HepG2 (cell line): ENCODE data around the gene NFATC1. TPM values are rescaled to one million over a fixed set of nuclear protein-coding genes. Genes with fewer than 3 reads are reported as not detected.

Experiments
- ATAC-seq: fragments of 200-7000 bp; cut with Tn5 transposase; 3 replicates; pipeline ENCODE4 v1.9.1; 2020; ENCODE audit warnings: mild to moderate bottlenecking, moderate library complexity
- BruUV-seq: library from RNA; stranded (reverse); fragments of 400-500 nt; replicated peaks from 2 replicates; lab custom pipeline; 2021; lab: Mats Ljungman, UMichigan
- CTCF ChIA-PET: fragments of 300-600 bp; formaldehyde crosslinking; extraction: SDS; loops from one replicate; lab custom pipeline; 2021; ENCODE audit warnings: low total read pairs, inconsistent platforms, low intra/inter-chr PET ratio; lab: Yijun Ruan, JAX
- POLR2A ChIA-PET: fragments of 350-600 bp; sonication (Branson Sonifier 250); formaldehyde crosslinking; loops from one replicate; lab custom pipeline; 2020; ENCODE audit warnings: antibody characterized with exemption, inconsistent platforms; lab: Yijun Ruan, JAX
- DNase-seq: peaks from one replicate; pipeline ENCODE4 v3.0.0-alpha.2; 2015; ENCODE audit warnings: low spot score
- FAIRE-seq: peaks from 3 replicates; lab custom pipeline; 2011; peaks lifted over from hg19 to GRCh38; lab: Jason Lieb, UNC
- H2AFZ ChIP-seq: one replicate; pipeline ENCODE4 v1.6.1; 2011; ENCODE audit warnings: low read length, inconsistent platforms
- H3K27ac ChIP-seq: fragments of 300-600 bp; 3 replicates; pipeline ENCODE4 v1.8.0; 2011; ENCODE audit warnings: mixed run types, mild to moderate bottlenecking, mixed read lengths, low read length, inconsistent platforms; ENCODE audit not compliant: insufficient read depth; ENCODE audit errors: extremely low read length
- H3K27me3 ChIP-seq, 2 experiments: fragments of 200-600 bp in 1 of 2; 2 replicates in 1 of 2; 3 replicates in 1 of 2; pipeline versions ENCODE4 v1.6.0 to v1.8.0; 2011; ENCODE audit warnings: low read length in 2 of 2, mild to moderate bottlenecking in 2 of 2, moderate library complexity in 2 of 2, inconsistent platforms in 1 of 2; ENCODE audit not compliant: insufficient read depth in 2 of 2, control insufficient read depth in 1 of 2
- H3K36me3 ChIP-seq, 2 experiments: fragments of 200-600 bp in 1 of 2; replicated peaks in 1 of 2; 2 replicates in 1 of 2; 3 replicates in 1 of 2; pipeline versions ENCODE4 v1.5.1 to v1.8.0; 2011; ENCODE audit warnings: low read length in 2 of 2, inconsistent platforms in 1 of 2; ENCODE audit not compliant: insufficient read depth in 2 of 2, control insufficient read depth in 1 of 2
- H3K4me1 ChIP-seq: 2 replicates; pipeline ENCODE4 v1.5.1; 2012; ENCODE audit warnings: low read length, inconsistent platforms; ENCODE audit not compliant: insufficient read depth
- H3K4me2 ChIP-seq: 2 replicates; pipeline ENCODE4 v1.6.0; 2011; ENCODE audit warnings: low read depth, low read length, inconsistent platforms
- H3K4me3 ChIP-seq, 3 experiments: fragments of 200-600 bp in 1 of 3; sonication (generic), shearing (Covaris generic) in 1 of 3; replicated peaks in 1 of 3; 2 replicates each; pipeline ENCODE4 v1.5.1; 2011 to 2016; ENCODE audit warnings: low read length in 3 of 3, inconsistent platforms in 2 of 3, low read depth in 2 of 3, mild to moderate bottlenecking in 2 of 3, control low read depth in 1 of 3, mixed read lengths in 1 of 3; ENCODE audit not compliant: insufficient read depth in 1 of 3
- H3K79me2 ChIP-seq: one replicate; pipeline ENCODE4 v1.6.1; 2011; ENCODE audit warnings: low read length, inconsistent platforms; ENCODE audit not compliant: insufficient read depth
- H3K9ac ChIP-seq: 2 replicates; pipeline ENCODE4 v1.6.0; 2011; ENCODE audit warnings: mild to moderate bottlenecking, low read depth, low read length, inconsistent platforms; ENCODE audit not compliant: insufficient read depth
- H3K9me3 ChIP-seq: 2 replicates; pipeline ENCODE4 v1.5.1; 2012; ENCODE audit warnings: mild to moderate bottlenecking, low read length
- H4K20me1 ChIP-seq: 2 replicates; pipeline ENCODE4 v1.6.0; 2011; ENCODE audit warnings: inconsistent platforms, mild to moderate bottlenecking, low read length, moderate library complexity; ENCODE audit not compliant: insufficient read depth
- HHEX ChIP-seq: IDR thresholded peaks from 2 replicates; pipeline ENCODE4 v1.6.1; 2016; ENCODE audit warnings: control low read depth
- HIVEP1 ChIP-seq: sonication (generic); formaldehyde crosslinking; IDR thresholded peaks from 2 replicates; pipeline ENCODE4 v1.4.0; 2020; ENCODE audit warnings: mild to moderate bottlenecking, missing genetic modification reagents
- ZNF607 ChIP-seq: sonication (generic); formaldehyde crosslinking; IDR thresholded peaks from 2 replicates; pipeline ENCODE4 v1.5.1; 2020; ENCODE audit warnings: missing genetic modification reagents, mild to moderate bottlenecking, borderline replicate concordance
- whole genome bisulfite sequencing: methylation state at CpG from one replicate; pipeline ENCODE4 v1.1.6; 2017; ENCODE audit warnings: low lambda C conversion rate; 5-methylcytosine and 5-hydroxymethylcytosine counted together
- in situ Hi-C: cut with HindIII; loops from 2 replicates; pipeline ENCODE4 v1.10.0; 2017; ENCODE audit warnings: low pct_unique_long_range_greater_than_20kb; ENCODE audit not compliant: extremely low pct_ligation_motif_present
- intact Hi-C: fragments of 100-400 bp; cut with micrococcal nuclease; formaldehyde crosslinking; loops from one replicate; pipeline ENCODE4 v1.10.0; 2022; ENCODE audit not compliant: unreplicated experiment
- polyA plus RNA-seq, 8 experiments: library from polyadenylated mRNA; depleted of rRNA in 3 of 8; stranded (reverse) in 7 of 8; unstranded in 1 of 8; fragments of >200 nt; fragmentation: Illumina TruSeq in 4 of 8; extraction: Trizol in 4 of 8; gene quantifications; 2 replicates each; pipeline versions ENCODE4 v1.2.1 to v1.2.3, GENCODE V29; 2011 to 2016; ENCODE audit warnings: low read depth in 4 of 8, missing spikeins in 1 of 8, mixed read lengths in 1 of 8; ENCODE audit not compliant: insufficient read depth in 1 of 8
- total RNA-seq, 5 experiments: library from RNA; depleted of rRNA; stranded (reverse); fragments of >200 nt; fragmentation: Illumina TruSeq; extraction: Trizol; gene quantifications; 2 replicates each; pipeline ENCODE4 v1.2.3, GENCODE V29; 2016; ENCODE audit warnings: low read depth in 1 of 5
- TF ChIP-seq, protein P1 (sequence below): sonication (generic); formaldehyde crosslinking; IDR thresholded peaks from 2 replicates; pipeline ENCODE4 v1.9.0; 2021; ENCODE audit warnings: mild to moderate bottlenecking, missing genetic modification reagents
- TF ChIP-seq, protein P2 (sequence below): sonication (generic); formaldehyde crosslinking; conservative IDR thresholded peaks from 2 replicates; pipeline ENCODE4 v1.8.0; 2022; ENCODE audit warnings: missing genetic modification reagents
- TF ChIP-seq, protein P3 (sequence below): sonication (generic); formaldehyde crosslinking; IDR thresholded peaks from 2 replicates; pipeline ENCODE4 v1.4.0; 2020; ENCODE audit warnings: missing genetic modification reagents
- TF ChIP-seq, protein P4 (sequence below): sonication (generic); formaldehyde crosslinking; IDR thresholded peaks from 2 replicates; pipeline ENCODE4 v1.4.0; 2020; ENCODE audit warnings: mild to moderate bottlenecking, low read depth, missing genetic modification reagents

The NFATC1 gene
- total and polyA plus RNA-seq, 2 of the 13 experiments (the other 11 are each of a cell fraction or from before 2014, with no cell fraction given) = not detected

DNA sequence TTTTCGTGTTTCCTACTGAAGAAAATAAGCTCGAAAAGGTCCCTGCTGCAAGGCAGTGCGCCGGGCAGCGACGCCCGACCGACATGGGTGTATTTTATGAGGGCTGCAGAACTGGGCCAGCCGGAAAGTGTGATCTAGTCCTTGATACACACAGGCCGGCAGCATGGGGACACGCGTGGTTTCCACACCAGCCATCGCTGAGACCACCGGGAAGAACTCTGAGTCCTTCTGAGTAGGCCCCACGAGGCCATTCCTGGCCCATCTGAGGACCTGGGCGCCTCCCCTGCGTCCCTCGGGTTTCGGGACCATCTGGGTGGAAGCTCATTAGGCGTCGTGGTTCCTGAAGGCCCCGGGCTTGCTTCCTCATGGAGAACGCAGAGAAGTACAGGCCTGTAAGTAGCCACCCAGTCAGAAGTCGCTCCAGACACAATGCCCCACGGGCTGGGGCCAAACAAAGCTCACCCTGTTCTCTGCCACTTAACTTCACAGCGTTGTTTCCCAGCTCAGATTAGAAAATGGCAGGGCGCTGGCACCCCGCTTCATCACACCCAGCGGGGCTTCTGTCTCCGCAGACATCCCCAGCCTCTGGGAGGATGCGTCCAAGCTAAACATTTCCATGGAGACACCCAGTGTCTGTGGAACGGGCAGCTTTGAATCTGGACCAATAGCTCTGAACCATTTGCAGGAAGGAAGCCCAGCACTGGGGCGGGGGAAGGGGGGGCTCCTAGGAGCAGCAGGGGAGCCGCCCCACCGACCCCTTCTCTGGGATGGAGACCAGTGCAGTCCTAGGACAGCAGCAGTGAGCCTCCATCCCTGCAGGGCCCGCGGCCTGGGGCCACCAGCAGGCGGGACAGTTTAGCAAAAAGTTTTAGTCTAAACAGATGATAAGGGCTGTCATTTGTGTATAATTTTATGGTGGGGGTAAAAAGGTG, 2.4 kb downstream of the NFATC1 start:
- BruUV-seq = no TSS peak
- no peak for FAIRE-seq
- TF ChIP-seq, protein P1, sequence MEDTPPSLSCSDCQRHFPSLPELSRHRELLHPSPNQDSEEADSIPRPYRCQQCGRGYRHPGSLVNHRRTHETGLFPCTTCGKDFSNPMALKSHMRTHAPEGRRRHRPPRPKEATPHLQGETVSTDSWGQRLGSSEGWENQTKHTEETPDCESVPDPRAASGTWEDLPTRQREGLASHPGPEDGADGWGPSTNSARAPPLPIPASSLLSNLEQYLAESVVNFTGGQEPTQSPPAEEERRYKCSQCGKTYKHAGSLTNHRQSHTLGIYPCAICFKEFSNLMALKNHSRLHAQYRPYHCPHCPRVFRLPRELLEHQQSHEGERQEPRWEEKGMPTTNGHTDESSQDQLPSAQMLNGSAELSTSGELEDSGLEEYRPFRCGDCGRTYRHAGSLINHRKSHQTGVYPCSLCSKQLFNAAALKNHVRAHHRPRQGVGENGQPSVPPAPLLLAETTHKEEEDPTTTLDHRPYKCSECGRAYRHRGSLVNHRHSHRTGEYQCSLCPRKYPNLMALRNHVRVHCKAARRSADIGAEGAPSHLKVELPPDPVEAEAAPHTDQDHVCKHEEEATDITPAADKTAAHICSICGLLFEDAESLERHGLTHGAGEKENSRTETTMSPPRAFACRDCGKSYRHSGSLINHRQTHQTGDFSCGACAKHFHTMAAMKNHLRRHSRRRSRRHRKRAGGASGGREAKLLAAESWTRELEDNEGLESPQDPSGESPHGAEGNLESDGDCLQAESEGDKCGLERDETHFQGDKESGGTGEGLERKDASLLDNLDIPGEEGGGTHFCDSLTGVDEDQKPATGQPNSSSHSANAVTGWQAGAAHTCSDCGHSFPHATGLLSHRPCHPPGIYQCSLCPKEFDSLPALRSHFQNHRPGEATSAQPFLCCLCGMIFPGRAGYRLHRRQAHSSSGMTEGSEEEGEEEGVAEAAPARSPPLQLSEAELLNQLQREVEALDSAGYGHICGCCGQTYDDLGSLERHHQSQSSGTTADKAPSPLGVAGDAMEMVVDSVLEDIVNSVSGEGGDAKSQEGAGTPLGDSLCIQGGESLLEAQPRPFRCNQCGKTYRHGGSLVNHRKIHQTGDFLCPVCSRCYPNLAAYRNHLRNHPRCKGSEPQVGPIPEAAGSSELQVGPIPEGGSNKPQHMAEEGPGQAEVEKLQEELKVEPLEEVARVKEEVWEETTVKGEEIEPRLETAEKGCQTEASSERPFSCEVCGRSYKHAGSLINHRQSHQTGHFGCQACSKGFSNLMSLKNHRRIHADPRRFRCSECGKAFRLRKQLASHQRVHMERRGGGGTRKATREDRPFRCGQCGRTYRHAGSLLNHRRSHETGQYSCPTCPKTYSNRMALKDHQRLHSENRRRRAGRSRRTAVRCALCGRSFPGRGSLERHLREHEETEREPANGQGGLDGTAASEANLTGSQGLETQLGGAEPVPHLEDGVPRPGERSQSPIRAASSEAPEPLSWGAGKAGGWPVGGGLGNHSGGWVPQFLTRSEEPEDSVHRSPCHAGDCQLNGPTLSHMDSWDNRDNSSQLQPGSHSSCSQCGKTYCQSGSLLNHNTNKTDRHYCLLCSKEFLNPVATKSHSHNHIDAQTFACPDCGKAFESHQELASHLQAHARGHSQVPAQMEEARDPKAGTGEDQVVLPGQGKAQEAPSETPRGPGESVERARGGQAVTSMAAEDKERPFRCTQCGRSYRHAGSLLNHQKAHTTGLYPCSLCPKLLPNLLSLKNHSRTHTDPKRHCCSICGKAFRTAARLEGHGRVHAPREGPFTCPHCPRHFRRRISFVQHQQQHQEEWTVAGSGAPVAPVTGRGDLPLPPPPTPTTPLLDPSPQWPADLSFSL = no peak
- TF ChIP-seq, protein P2, sequence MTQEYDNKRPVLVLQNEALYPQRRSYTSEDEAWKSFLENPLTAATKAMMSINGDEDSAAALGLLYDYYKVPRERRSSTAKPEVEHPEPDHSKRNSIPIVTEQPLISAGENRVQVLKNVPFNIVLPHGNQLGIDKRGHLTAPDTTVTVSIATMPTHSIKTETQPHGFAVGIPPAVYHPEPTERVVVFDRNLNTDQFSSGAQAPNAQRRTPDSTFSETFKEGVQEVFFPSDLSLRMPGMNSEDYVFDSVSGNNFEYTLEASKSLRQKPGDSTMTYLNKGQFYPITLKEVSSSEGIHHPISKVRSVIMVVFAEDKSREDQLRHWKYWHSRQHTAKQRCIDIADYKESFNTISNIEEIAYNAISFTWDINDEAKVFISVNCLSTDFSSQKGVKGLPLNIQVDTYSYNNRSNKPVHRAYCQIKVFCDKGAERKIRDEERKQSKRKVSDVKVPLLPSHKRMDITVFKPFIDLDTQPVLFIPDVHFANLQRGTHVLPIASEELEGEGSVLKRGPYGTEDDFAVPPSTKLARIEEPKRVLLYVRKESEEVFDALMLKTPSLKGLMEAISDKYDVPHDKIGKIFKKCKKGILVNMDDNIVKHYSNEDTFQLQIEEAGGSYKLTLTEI (CRISPR knock-in tag) = no peak
- no peak for TF ChIP-seq HHEX (CRISPR knock-in tag)
- TF ChIP-seq, protein P3, sequence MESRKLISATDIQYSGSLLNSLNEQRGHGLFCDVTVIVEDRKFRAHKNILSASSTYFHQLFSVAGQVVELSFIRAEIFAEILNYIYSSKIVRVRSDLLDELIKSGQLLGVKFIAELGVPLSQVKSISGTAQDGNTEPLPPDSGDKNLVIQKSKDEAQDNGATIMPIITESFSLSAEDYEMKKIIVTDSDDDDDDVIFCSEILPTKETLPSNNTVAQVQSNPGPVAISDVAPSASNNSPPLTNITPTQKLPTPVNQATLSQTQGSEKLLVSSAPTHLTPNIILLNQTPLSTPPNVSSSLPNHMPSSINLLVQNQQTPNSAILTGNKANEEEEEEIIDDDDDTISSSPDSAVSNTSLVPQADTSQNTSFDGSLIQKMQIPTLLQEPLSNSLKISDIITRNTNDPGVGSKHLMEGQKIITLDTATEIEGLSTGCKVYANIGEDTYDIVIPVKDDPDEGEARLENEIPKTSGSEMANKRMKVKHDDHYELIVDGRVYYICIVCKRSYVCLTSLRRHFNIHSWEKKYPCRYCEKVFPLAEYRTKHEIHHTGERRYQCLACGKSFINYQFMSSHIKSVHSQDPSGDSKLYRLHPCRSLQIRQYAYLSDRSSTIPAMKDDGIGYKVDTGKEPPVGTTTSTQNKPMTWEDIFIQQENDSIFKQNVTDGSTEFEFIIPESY (CRISPR knock-in tag) = no peak
- no peak for TF ChIP-seq HIVEP1 (CRISPR knock-in tag)
- TF ChIP-seq, protein P4, sequence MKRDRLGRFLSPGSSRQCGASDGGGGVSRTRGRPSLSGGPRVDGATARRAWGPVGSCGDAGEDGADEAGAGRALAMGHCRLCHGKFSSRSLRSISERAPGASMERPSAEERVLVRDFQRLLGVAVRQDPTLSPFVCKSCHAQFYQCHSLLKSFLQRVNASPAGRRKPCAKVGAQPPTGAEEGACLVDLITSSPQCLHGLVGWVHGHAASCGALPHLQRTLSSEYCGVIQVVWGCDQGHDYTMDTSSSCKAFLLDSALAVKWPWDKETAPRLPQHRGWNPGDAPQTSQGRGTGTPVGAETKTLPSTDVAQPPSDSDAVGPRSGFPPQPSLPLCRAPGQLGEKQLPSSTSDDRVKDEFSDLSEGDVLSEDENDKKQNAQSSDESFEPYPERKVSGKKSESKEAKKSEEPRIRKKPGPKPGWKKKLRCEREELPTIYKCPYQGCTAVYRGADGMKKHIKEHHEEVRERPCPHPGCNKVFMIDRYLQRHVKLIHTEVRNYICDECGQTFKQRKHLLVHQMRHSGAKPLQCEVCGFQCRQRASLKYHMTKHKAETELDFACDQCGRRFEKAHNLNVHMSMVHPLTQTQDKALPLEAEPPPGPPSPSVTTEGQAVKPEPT (CRISPR knock-in tag) = no peak
- TF ChIP-seq ZNF607 = no peak
- no peak for ATAC-seq
- 8% methylated on average over 10 of the region's 38 CpGs for WGBS
- no peak overlapping the region; the same call in 1 of the 2 replicates for H3K4me2 ChIP-seq
- intact Hi-C loops = no loop called here
- no peak overlapping the region for H3K4me3 ChIP-seq
- peaks cover 17 to 67% of the 10 kb centered on the region in 2 experiments for H3K27me3 ChIP-seq
- H3K27ac ChIP-seq = no peak overlapping the region
- H3K9me3 ChIP-seq = no peaks in the 10 kb centered on the region
- H3K79me2 ChIP-seq = no peaks in the 10 kb centered on the region
- in situ Hi-C loops = no loop called here
- no peaks in the 10 kb centered on the region for H3K36me3 ChIP-seq
- ChIA-PET CTCF (no interaction called here), POLR2A (no interaction called here)
- no peak overlapping the region for H2AFZ ChIP-seq
- peaks cover 2% of the 10 kb centered on the region; the same call in 1 of the 2 replicates for H4K20me1 ChIP-seq
- no peak overlapping the region for H3K9ac ChIP-seq
- no peaks in the 10 kb centered on the region for H3K4me1 ChIP-seq
- no peak for DNase-seq
